GM23338 (cell line): ENCODE measurements around the gene ROBO1. TPM values are rescaled to one million over a fixed set of nuclear protein-coding genes. Genes with fewer than 3 reads are reported as not detected.

Experiments used
- ATAC-seq: fragments of 200-7000 bp; cut with Tn5 transposase; 3 replicates; pipeline ENCODE4 v1.9.1; 2020
- DNase-seq: peaks from one replicate; pipeline ENCODE4 v3.0.0-alpha.2; 2015; ENCODE audit warnings: low spot score
- H2AFZ ChIP-seq: fragments of 200-600 bp; sonication (generic); 2 replicates; pipeline ENCODE4 v1.8.0; 2016; ENCODE audit warnings: antibody characterized with exemption, mild to moderate bottlenecking, moderate library complexity
- H3F3A ChIP-seq: fragments of 200-600 bp; sonication (generic); replicated peaks from 2 replicates; pipeline ENCODE4 v1.8.0; 2017; ENCODE audit warnings: antibody characterized with exemption, mixed run types, low read depth
- H3K27ac ChIP-seq: fragments of 200-600 bp; sonication (generic); 2 replicates; pipeline ENCODE4 v1.6.1; 2016; ENCODE audit warnings: low read depth
- H3K27me3 ChIP-seq: fragments of 200-600 bp; sonication (generic); 2 replicates; pipeline ENCODE4 v1.8.0; 2016; ENCODE audit warnings: mild to moderate bottlenecking, mixed run types, moderate library complexity; ENCODE audit not compliant: insufficient read depth
- H3K36me3 ChIP-seq: fragments of 200-600 bp; sonication (generic); 2 replicates; pipeline ENCODE4 v1.8.0; 2016; ENCODE audit warnings: mild to moderate bottlenecking; ENCODE audit not compliant: insufficient read depth
- H3K4me1 ChIP-seq: fragments of 200-600 bp; sonication (generic); 2 replicates; pipeline ENCODE4 v1.8.0; 2016; ENCODE audit warnings: mild to moderate bottlenecking, moderate library complexity; ENCODE audit not compliant: insufficient read depth
- H3K4me2 ChIP-seq: fragments of 200-600 bp; sonication (generic); 2 replicates; pipeline ENCODE4 v1.7.1; 2017; ENCODE audit warnings: mixed run types
- H3K4me3 ChIP-seq: fragments of 200-600 bp; sonication (generic); 2 replicates; pipeline ENCODE4 v1.6.1; 2016; ENCODE audit warnings: mixed run types
- H3K79me2 ChIP-seq: fragments of 200-600 bp; sonication (generic); replicated peaks from 2 replicates; pipeline ENCODE4 v1.8.0; 2017; ENCODE audit warnings: mild to moderate bottlenecking; ENCODE audit not compliant: insufficient read depth
- H3K9me2 ChIP-seq: fragments of 200-600 bp; sonication (generic); 2 replicates; pipeline ENCODE4 v1.8.0; 2017; ENCODE audit not compliant: insufficient read depth
- H4K20me1 ChIP-seq: fragments of 200-600 bp; sonication (generic); replicated peaks from 2 replicates; pipeline ENCODE4 v1.8.0; 2017; ENCODE audit warnings: mild to moderate bottlenecking; ENCODE audit not compliant: insufficient read depth
- H3K27ac Mint-ChIP-seq: 2 replicates; pipeline ENCODE4 v1.8.0; 2020; ENCODE audit warnings: inconsistent platforms, mild to moderate bottlenecking, moderate library complexity, mixed read lengths
- H3K27me3 Mint-ChIP-seq: 3 replicates; pipeline ENCODE4 v1.8.0; 2022; ENCODE audit warnings: low read depth, mild to moderate bottlenecking, moderate library complexity, mixed read lengths, inconsistent platforms; ENCODE audit not compliant: insufficient read depth, poor library complexity
- H3K36me3 Mint-ChIP-seq: 3 replicates; pipeline ENCODE4 v1.8.0; 2021; ENCODE audit warnings: low read depth, mild to moderate bottlenecking, inconsistent platforms, moderate library complexity, mixed read lengths
- H3K4me1 Mint-ChIP-seq: 3 replicates; pipeline ENCODE4 v1.8.0; 2020; ENCODE audit warnings: mild to moderate bottlenecking, inconsistent platforms, mixed read lengths
- H3K4me3 Mint-ChIP-seq: 3 replicates; pipeline ENCODE4 v1.8.0; 2021; ENCODE audit warnings: moderate library complexity, mild to moderate bottlenecking, inconsistent platforms, mixed read lengths
- H3K9me3 Mint-ChIP-seq: 3 replicates; pipeline ENCODE4 v1.8.0; 2020; ENCODE audit warnings: moderate library complexity, mild to moderate bottlenecking, inconsistent platforms, mixed read lengths
- CREB1 ChIP-seq: fragments of 250-450 bp; sonication (Bioruptor Pico); IDR thresholded peaks from 2 replicates; pipeline ENCODE4 v1.5.0; 2020; ENCODE audit warnings: low read depth, mild to moderate bottlenecking, moderate library complexity
- EZH2phosphoT487 ChIP-seq: fragments of 200-600 bp; sonication (generic); IDR thresholded peaks from one replicate; pipeline ENCODE4 v1.8.1; 2018; ENCODE audit warnings: antibody characterized with exemption; ENCODE audit not compliant: unreplicated experiment
- POLR2AphosphoS5 ChIP-seq: IDR thresholded peaks from 2 replicates; pipeline ENCODE4 v1.6.1; 2016; ENCODE audit warnings: antibody characterized with exemption, low read depth
- ZNF462 ChIP-seq: fragments of 250-450 bp; sonication (Bioruptor Pico); IDR thresholded peaks from 2 replicates; pipeline ENCODE4 v1.5.0; 2020; ENCODE audit warnings: mild to moderate bottlenecking, moderate library complexity
- polyA plus RNA-seq: library from polyadenylated mRNA; unstranded; fragments of >200 nt; fragmentation: Nextera tagmentation; extraction: Ambion mirVana; gene quantifications from 2 replicates; pipeline ENCODE4 v1.2.1, GENCODE V29; 2016
- total RNA-seq: library from RNA; depleted of rRNA; stranded (reverse); fragments of >200 nt; shearing (Covaris generic); gene quantifications from 2 replicates; pipeline ENCODE4 v1.2.3, GENCODE V29; 2014
- TF ChIP-seq, protein P1 (sequence below), 2 experiments: fragments of 200-600 bp in 1 of 2; sonication (generic) in 1 of 2; conservative IDR thresholded peaks; 2 replicates each; pipeline versions ENCODE4 v1.5.1 to v1.6.1; 2016 to 2017; ENCODE audit warnings: antibody characterized with exemption in 2 of 2, low read depth in 2 of 2, mild to moderate bottlenecking in 2 of 2, moderate library complexity in 1 of 2

Gene ROBO1
- total and polyA plus RNA-seq, 2 experiments from 2014 or later, result 19.2 to 78.3 TPM

GRCh38 chr3:78764634-78765033, 1003.2 kb downstream of the ROBO1 start (continued):
- TF ChIP-seq, protein P1, sequence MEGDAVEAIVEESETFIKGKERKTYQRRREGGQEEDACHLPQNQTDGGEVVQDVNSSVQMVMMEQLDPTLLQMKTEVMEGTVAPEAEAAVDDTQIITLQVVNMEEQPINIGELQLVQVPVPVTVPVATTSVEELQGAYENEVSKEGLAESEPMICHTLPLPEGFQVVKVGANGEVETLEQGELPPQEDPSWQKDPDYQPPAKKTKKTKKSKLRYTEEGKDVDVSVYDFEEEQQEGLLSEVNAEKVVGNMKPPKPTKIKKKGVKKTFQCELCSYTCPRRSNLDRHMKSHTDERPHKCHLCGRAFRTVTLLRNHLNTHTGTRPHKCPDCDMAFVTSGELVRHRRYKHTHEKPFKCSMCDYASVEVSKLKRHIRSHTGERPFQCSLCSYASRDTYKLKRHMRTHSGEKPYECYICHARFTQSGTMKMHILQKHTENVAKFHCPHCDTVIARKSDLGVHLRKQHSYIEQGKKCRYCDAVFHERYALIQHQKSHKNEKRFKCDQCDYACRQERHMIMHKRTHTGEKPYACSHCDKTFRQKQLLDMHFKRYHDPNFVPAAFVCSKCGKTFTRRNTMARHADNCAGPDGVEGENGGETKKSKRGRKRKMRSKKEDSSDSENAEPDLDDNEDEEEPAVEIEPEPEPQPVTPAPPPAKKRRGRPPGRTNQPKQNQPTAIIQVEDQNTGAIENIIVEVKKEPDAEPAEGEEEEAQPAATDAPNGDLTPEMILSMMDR (conservative IDR thresholded peaks at IDR 0.05; ENCODE audit: low read depth in 2 of 2), result no peak
- no peak for TF ChIP-seq POLR2AphosphoS5
- no peak for TF ChIP-seq ZNF462

DNA sequence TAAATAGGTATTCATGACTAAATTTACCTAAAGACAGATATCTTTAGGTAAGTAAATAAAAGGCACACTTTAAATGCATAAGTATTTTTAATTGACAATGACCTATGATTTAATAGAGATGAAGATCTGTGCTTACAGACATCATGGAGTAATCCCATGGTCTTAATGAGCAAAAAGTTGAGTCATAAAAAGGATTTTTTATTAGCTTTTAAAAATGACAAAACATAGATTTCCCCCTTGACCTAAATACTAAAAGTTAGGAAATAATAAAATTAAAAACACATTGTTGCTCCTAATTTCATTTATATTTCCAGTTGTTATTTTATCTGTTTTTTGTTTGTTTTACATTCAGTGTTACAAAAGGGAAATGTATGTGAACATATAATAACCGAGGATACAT, 1005.7 kb downstream of the ROBO1 start:
- Mint-ChIP-seq H3K27ac (no peak overlapping the region), H3K9me3 (no peaks in the 10 kb centered on the region), H3K4me3 (no peak overlapping the region), H3K36me3 (no peaks in the 10 kb centered on the region), H3K27me3 (no peaks in the 10 kb centered on the region), H3K4me1 (peaks cover 6% of the 10 kb centered on the region)
- H3F3A ChIP-seq, result no peaks in the 10 kb centered on the region
- H3K4me1 ChIP-seq, result no peaks in the 10 kb centered on the region
- no peaks in the 10 kb centered on the region for H3K79me2 ChIP-seq
- peaks cover 4% of the 10 kb centered on the region; the same call in 1 of the 2 replicates for H3K9me2 ChIP-seq
- H3K36me3 ChIP-seq, result no peaks in the 10 kb centered on the region
- TF ChIP-seq POLR2AphosphoS5 (no peak), CREB1 (CRISPR knock-in tag) (no peak), EZH2phosphoT487 (no peak)
- no peak overlapping the region for H2AFZ ChIP-seq
- H3K27ac ChIP-seq, result no peak overlapping the region
- no peak overlapping the region for H3K4me3 ChIP-seq
- H3K4me2 ChIP-seq, result no peak overlapping the region
- ATAC-seq (no peak), DNase-seq (no peak)
- no peaks in the 10 kb centered on the region for H4K20me1 ChIP-seq
- H3K27me3 ChIP-seq, result no peaks in the 10 kb centered on the region
